ENCODE data around the gene MMP2. TPM values are rescaled to one million over a fixed set of nuclear protein-coding genes. Genes with fewer than 3 reads are reported as not detected.

Gene MMP2
- total RNA-seq, 6 donors from 2014 or later = 45.7 to 265 (median 143) TPM

DNA sequence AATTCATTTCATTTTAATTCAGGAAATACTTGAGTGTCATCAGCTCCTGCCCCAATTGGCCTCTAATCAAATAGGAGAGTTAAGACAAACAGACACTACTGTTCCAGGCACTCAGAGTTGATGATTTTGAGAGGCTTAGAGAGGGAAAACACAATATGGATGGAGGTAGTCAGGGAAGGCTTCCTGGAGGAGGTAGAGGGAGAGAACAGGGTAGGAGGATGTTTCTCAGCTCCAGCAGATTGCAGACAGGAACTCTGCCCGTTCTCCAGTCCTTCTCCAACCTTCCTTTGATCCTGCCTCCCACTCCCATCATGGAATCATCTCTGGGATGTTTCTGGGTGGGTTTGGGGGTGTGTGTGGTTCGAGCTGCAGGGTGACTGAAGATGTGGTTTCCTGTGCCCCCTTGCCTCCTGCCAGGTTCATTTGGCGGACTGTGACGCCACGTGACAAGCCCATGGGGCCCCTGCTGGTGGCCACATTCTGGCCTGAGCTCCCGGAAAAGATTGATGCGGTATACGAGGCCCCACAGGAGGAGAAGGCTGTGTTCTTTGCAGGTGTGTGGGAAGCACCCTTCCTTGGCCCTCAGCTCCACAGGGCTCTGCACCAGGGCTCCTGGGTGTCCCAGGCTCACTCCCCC lies 17.6 kb downstream of the MMP2 start:
- Histone ChIP-seq H3K4me1 (peaks cover 4 to 27% (median 16%) of the 10 kb centered on the region in 4 donors), H3K27ac (peak overlapping the region in 1 of 4 donors; percentile 46), H3K4me3 (no peak overlapping the region), H3K9me3 (no peaks in the 10 kb centered on the region), H3K27me3 (no peaks in the 10 kb centered on the region), H3K36me3 (peaks cover 0 to 20% (median 3%) of the 10 kb centered on the region in 4 donors)
- ATAC-seq (ENCODE audit: low FRiP score in 2 of 2) (no peak), DNase-seq (no peak)
- no peak for TF ChIP-seq POLR2A (IDR thresholded peaks at IDR 0.05)
- TF ChIP-seq EP300 (IDR thresholded peaks at IDR 0.05) = no peak
- TF ChIP-seq, protein P1, sequence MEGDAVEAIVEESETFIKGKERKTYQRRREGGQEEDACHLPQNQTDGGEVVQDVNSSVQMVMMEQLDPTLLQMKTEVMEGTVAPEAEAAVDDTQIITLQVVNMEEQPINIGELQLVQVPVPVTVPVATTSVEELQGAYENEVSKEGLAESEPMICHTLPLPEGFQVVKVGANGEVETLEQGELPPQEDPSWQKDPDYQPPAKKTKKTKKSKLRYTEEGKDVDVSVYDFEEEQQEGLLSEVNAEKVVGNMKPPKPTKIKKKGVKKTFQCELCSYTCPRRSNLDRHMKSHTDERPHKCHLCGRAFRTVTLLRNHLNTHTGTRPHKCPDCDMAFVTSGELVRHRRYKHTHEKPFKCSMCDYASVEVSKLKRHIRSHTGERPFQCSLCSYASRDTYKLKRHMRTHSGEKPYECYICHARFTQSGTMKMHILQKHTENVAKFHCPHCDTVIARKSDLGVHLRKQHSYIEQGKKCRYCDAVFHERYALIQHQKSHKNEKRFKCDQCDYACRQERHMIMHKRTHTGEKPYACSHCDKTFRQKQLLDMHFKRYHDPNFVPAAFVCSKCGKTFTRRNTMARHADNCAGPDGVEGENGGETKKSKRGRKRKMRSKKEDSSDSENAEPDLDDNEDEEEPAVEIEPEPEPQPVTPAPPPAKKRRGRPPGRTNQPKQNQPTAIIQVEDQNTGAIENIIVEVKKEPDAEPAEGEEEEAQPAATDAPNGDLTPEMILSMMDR (IDR thresholded peaks at IDR 0.05) = no peak
- no peak for TF ChIP-seq POLR2AphosphoS5 (IDR thresholded peaks at IDR 0.05)
- WGBS, 2 donors = 69% methylated on average over 2 to 8 of the region's 8 CpGs

DNA sequence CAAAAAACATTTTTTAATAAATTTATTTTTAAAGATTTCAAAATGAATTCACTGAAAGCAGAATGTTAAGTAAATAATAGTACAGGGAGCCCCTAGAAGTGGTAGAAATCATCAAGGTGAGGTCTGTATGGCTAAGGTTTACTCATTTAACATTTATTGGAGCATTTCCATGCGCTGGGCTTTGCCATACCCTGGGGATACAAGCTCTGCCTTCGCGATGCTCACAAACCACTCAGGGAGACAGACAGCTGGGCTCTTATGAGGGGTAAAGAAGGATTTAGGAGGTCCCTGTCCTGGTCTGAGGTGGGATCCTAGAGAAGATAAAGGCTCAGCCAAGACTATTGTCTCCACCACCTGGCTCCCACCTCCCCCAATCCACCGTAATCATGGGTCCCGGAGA lies 18.6 kb downstream of the MMP2 start:
- 87 to 96% methylated on average over 5 of the region's 5 CpGs for WGBS, 2 donors
- H3K27me3 ChIP-seq = no peaks in the 10 kb centered on the region
- no peak for ATAC-seq (ENCODE audit: low FRiP score in 2 of 2)

DNA sequence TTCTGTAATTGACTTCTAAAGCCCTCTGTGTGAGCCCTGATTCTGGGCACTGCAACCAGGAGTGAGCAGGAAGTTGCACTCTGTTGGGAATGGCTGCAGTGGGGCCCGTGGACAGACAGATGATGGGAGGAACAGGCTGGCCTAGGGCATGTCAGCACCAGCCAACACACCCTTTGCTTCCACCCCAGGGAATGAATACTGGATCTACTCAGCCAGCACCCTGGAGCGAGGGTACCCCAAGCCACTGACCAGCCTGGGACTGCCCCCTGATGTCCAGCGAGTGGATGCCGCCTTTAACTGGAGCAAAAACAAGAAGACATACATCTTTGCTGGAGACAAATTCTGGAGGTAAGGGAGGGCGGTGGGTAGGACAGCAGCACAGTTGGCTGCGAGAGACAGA lies 19.1 kb downstream of the MMP2 start:
- Histone ChIP-seq H3K9me3 (no peaks in the 10 kb centered on the region), H3K36me3 (peaks cover 0 to 14% (median 3%) of the 10 kb centered on the region in 4 donors), H3K27ac (no peak overlapping the region), H3K4me1 (peaks cover 15 to 42% (median 25%) of the 10 kb centered on the region in 4 donors), H3K4me3 (no peak overlapping the region), H3K27me3 (no peaks in the 10 kb centered on the region)
- ATAC-seq (ENCODE audit: low FRiP score in 2 of 2) = no peak
- TF ChIP-seq EP300 (IDR thresholded peaks at IDR 0.05) (no peak), POLR2AphosphoS5 (IDR thresholded peaks at IDR 0.05) (no peak)
- TF ChIP-seq, protein P1 (IDR thresholded peaks at IDR 0.05) = no peak
- WGBS, 2 donors = 82% methylated on average over 5 to 6 of the region's 6 CpGs
- DNase-seq = no peak

More for the DNA sequence above, 18.6 kb downstream of the MMP2 start:
- no peak overlapping the region for H3K4me3 ChIP-seq
- peaks cover 0 to 18% (median 3%) of the 10 kb centered on the region in 4 donors for H3K36me3 ChIP-seq
- H3K9me3 ChIP-seq = no peaks in the 10 kb centered on the region
- no peak for DNase-seq
- no peak overlapping the region for H3K27ac ChIP-seq
- H3K4me1 ChIP-seq = peaks cover 13 to 36% (median 20%) of the 10 kb centered on the region in 4 donors
- TF ChIP-seq EP300 (IDR thresholded peaks at IDR 0.05) (no peak), POLR2A (IDR thresholded peaks at IDR 0.05) (no peak), POLR2AphosphoS5 (IDR thresholded peaks at IDR 0.05) (no peak)
- TF ChIP-seq, protein P1 (IDR thresholded peaks at IDR 0.05) = no peak

DNA sequence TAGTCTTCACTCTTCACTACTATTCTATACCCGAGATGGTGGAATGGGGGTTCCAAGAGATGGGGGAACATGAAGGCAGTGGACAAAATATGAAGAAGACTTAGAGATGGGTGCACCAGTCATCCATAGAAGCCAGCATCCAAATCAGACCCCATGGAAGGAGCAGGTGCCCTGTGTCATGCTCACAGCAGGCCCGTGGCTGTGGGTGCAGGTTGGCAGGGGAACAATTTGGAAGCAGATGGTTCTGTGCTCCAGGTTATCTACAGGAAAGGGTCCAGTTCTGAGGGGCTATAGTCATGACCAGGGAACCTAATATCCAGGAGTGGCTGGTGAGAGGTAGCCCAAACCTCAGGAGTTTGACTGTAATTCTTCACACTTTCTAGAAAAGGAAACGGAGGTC lies 20.3 kb downstream of the MMP2 start:
- no peaks in the 10 kb centered on the region for H3K9me3 ChIP-seq
- 67 to 77% methylated on average over 3 of the region's 3 CpGs for WGBS, 2 donors
- DNase-seq (no peak), ATAC-seq (ENCODE audit: low FRiP score in 2 of 2) (no peak)
- peaks cover 0 to 7% (median 3%) of the 10 kb centered on the region in 4 donors for H3K36me3 ChIP-seq
- H3K4me1 ChIP-seq = peaks cover 15 to 48% (median 28%) of the 10 kb centered on the region in 4 donors
- no peaks in the 10 kb centered on the region for H3K27me3 ChIP-seq
- peak overlapping the region in 2 of 4 donors; percentile 3 to 37 for H3K27ac ChIP-seq
- no peak for TF ChIP-seq POLR2A (IDR thresholded peaks at IDR 0.05)
- TF ChIP-seq, protein P1 (IDR thresholded peaks at IDR 0.05) = no peak
- no peak for TF ChIP-seq EP300 (IDR thresholded peaks at IDR 0.05)
- no peak for TF ChIP-seq POLR2AphosphoS5 (IDR thresholded peaks at IDR 0.05)
- no peak overlapping the region for H3K4me3 ChIP-seq
